OCI-LY1 (cell line): ENCODE measurements around the gene ALLC.

Source experiments
- EZH2 ChIP-seq: fragments of 200-600 bp; sonication (generic), shearing (Covaris generic); IDR thresholded peaks from 2 replicates; pipeline ENCODE4 v1.8.0; 2017; ENCODE audit warnings: borderline replicate concordance, mixed run types, mild to moderate bottlenecking, antibody characterized with exemption, low read length, moderate library complexity, mixed read lengths
- TF ChIP-seq, protein P1 (sequence below): fragments of 200-600 bp; sonication (generic), shearing (Covaris generic); IDR thresholded peaks from 2 replicates; pipeline ENCODE4 v1.5.1; 2017; ENCODE audit warnings: mild to moderate bottlenecking, antibody characterized with exemption, low read length, moderate library complexity, mixed read lengths

DNA sequence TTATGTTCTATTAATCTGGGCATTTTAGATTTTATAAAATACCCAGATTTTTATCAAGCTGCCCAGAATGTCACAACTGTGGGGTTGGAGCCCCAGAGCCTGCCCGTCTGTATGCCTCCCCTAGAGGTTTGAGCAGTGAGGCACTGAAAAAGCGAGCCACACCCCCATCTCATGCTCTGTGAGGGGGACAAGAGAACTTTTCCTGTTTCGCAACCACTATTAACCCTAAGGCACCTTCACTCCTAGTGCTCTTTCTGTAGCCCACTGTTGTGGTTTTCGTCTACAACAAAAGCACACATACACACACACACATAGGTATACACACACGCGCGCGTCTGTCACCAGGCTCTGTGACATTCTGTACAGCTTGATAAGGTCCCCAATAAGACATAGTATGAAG is 83.4 kb downstream of the ALLC start:
- TF ChIP-seq, protein P1, sequence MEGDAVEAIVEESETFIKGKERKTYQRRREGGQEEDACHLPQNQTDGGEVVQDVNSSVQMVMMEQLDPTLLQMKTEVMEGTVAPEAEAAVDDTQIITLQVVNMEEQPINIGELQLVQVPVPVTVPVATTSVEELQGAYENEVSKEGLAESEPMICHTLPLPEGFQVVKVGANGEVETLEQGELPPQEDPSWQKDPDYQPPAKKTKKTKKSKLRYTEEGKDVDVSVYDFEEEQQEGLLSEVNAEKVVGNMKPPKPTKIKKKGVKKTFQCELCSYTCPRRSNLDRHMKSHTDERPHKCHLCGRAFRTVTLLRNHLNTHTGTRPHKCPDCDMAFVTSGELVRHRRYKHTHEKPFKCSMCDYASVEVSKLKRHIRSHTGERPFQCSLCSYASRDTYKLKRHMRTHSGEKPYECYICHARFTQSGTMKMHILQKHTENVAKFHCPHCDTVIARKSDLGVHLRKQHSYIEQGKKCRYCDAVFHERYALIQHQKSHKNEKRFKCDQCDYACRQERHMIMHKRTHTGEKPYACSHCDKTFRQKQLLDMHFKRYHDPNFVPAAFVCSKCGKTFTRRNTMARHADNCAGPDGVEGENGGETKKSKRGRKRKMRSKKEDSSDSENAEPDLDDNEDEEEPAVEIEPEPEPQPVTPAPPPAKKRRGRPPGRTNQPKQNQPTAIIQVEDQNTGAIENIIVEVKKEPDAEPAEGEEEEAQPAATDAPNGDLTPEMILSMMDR: no peak
- no peak for TF ChIP-seq EZH2
